Stimulated activated CD4-positive, alpha-beta T cell treated with anti-CD3 and anti-CD28 coated beads, Interleukin-1b, Interleukin-23, amount 100 ng/mL, for 1 hour (primary cell): Measurements from ENCODE around the gene ANKRD53.

Source experiments
- DNase-seq, 2 donors: peaks; one replicate each; pipeline ENCODE4 v3.0.0-alpha.2; 2020; ENCODE audit warnings: low read depth in 2 of 2

The ANKRD53 gene

DNA sequence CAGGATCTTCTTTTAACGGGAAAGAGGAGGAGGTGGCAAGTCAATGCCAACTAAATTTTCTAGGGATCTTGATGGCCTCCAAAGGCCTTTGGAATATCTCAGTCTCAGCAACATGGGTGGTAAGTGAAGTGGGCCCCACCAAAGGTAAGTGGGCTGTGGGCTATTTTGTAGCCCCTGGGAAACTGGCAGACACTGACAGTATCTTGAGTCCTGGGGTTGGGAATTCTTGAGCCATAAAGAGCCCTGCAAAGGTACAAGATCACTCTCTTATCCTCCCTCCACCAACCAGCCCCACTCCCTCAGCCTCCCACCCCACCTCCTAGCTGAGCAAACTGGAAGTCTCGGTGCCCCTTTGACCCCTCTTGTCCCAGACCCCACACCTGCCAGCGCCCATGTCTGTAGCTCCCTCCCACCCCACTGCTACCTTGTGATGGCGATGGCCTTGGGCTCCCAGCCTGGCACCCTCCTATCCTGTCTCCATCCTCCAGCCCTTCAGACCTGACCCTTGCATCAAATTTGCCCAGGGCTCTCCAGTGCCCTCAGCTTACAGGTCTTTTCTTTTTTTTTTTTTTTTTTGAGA is 34.2 kb upstream of the ANKRD53 start:
- DNase-seq: no peak

DNA sequence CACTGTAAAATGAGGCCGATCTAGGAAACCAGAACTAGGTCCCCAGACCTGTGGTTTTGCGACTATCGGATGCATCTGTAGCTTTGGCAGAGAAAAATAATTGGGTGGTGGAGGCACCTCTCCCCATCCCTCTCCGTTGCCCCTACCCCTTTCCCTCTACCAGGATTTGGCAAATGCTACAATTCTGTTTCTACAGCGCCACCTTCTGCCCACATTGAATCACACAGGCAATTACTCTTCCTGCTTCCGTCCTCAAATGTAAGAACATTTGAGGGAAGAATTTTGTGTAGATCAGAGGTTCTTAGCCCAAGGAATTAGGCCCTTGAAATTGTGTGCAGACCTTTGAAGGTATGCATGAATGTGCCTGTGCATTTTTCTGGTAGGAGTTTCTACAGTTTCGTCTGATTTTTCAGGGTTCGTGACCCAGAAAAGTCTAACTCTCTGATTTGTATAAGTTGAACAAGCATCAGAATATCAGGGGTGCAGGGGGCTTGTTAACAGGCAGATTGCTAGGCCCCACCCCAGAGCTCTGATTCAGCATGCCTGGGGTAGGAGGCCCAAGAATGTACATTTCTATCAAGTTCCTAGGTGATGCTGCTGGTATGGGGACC is 31.5 kb upstream of the ANKRD53 start:
- DNase-seq: peak; percentile 12 to 27

DNA sequence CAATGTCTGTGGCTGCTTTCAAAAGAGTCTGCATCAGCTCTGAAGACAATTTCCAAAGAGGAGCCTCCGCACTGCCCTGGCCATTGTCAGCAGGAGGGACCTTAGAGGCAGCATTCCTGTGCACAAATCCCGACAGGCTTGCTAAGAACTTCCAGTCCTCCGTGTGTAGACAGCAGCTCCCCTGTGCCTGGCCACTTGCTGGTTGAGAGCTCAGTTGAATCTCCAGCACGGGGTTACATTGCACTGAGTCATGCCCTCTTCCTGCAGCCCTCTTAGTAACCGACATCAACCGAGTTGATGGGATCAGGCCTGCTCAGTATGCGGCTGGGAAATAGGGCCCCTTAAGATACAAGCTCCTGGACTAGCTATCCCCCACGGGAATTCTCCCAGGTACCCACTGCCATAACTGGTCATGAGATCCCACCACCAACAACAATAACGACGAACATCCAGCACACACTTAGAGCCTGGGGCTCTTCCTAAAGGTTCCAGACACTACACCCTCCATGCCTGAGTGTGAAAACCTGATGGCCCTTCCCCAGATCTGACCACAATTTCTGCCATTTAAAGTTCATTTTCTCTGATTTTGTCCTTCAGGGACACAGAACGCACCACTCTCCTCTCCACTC is 30.8 kb upstream of the ANKRD53 start:
- DNase-seq: no peak

DNA sequence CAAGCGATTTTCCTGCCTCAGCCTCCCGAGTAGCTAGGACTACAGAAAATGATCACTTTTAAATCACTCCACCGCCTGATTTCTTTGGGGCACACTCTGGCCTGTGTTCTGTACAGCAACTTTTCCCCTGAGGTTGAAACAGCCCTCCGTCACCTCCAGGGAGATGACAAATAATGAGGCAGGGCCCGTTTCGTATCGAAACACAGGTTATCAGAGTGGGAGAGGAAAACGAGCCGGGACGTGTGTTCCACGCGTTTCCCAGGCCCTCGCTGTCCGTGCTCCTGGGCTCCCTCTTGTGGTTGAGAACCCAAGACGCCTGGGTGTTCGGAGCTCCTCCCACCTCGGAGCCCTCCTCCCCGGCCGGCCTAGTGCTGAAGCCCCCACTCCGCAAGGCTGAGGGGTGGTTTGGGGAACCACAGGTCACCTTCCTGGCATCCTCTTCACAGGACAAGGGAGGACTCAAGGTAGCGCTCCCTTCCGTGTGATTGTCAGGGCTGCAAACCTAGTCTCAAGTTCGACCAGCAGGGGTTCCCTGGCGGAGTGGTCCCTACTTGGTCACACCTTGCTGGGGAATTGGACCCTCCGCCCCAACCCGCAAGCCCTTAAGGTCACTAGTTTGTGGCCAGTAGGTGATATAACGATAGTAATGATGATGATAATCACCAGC is 30.0 kb upstream of the ANKRD53 start:
- DNase-seq: peak; percentile 41 to 65

DNA sequence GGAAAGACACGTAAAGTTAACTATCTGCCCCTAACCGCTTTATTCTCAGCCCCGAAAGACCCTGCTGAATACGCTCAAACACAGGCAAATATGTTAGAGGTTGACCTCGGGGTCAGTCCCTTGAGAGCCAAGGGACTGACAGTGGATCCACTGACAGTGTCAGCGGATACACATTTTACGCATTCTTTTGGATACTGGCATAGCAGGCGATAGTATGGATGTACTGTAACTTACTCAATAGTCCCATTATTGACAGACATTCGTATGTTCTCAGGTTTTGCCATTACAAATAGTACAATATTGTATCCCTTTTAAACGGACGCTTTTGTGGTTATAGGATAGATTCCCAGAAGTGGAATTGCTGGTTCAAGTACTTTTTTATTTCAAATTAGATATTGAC is 29.3 kb upstream of the ANKRD53 start:
- no peak for DNase-seq

DNA sequence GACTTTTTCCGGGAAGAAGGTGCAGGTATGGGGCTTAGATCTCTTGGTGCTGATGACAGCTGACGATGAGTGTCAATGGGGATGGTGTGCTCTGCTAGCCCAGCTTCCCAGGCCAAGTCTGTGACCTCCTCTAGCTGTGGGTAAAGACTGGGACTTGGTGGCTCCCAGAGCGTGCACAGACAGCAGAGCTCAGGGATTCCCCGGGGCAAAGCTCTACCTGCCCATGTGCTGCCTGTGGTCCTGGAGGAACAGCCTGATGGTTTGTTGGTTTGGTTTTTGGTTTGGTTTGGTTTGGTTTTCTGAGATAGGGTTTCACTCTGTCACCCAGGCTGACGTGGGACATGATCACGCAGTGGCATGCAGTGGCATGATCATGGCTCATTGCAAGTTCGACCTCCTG is 23.5 kb upstream of the ANKRD53 start:
- no peak for DNase-seq

DNA sequence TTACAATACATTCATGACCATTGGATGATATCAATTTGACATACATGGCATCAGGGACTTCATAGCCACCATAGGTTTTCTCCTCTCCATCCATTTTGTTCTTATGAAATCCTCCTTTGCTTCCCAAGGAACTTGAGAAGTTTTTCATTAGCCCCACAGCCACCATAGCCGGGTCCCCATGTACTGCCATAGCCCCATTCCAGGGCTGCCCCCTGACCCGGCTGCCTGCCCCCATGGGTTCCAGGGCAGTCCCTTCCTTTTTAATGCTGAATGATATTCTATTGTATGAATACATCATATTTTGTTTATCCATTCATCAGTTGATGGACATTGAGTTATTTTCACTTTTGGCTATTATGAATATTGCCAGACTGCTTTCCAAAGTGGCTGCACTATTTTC is 22.3 kb upstream of the ANKRD53 start:
- DNase-seq: no peak

DNA sequence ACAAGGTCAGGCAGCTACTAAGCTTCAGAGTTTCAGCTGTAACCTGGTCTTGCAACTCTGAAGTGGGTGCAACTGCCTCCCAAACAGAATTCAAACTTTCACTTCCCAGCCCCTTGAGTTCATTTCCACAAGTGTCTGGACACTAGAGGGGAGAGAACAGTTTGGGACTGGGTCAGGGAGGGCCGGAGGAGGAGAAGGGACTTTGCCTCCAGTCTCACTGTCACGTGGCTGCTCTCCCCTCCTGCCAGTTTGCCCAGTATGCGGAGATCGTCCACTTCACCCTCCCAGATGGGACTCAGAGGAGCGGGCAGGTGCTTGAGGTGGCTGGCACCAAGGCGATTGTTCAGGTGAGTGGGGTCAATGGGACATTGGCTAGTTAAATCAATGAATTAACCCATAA is 20.6 kb upstream of the ANKRD53 start:
- no peak for DNase-seq

DNA sequence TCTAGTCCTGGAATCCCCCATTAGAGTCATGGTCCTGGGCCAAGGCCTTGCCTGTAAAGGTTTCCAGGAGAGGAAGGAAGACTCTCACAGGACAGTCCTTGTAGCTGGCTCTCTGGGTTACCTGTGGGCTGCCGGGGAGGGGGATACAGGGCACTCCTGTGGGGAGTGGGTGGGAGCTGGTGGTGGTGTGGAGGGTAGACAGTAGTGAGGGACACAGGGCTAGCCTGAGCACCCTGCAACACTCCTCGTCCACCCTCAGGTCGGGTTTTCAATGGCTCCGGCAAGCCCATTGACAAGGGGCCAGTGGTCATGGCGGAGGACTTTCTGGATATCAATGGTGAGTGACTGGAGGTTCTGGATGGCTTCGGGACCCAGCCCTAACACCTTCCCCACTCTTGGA is 19.7 kb upstream of the ANKRD53 start:
- no peak for DNase-seq

DNA sequence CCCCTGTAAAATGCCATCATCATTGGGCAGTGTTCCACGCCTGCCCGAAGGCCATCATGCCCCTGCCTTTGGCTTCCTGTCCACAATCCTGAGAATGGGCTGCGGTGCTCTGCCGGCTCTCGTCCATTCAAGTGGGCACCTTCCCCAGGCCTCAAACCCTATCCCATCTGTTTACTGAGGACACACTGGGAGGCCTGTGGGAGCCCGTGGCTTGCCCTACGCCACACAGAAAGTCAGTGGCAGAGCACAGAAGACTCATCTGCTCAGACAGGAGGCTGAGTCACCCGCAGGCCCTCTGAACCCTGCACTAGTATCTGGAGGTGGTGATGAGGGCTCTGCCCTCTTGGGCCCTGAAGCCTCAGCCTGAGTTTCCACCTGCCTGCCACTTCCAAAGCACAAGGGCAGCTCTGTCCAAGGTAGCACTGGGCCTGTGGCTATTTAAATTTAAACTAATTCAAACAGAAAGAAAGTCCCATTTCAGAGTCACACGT is 19.1 kb upstream of the ANKRD53 start:
- DNase-seq: no peak

DNA sequence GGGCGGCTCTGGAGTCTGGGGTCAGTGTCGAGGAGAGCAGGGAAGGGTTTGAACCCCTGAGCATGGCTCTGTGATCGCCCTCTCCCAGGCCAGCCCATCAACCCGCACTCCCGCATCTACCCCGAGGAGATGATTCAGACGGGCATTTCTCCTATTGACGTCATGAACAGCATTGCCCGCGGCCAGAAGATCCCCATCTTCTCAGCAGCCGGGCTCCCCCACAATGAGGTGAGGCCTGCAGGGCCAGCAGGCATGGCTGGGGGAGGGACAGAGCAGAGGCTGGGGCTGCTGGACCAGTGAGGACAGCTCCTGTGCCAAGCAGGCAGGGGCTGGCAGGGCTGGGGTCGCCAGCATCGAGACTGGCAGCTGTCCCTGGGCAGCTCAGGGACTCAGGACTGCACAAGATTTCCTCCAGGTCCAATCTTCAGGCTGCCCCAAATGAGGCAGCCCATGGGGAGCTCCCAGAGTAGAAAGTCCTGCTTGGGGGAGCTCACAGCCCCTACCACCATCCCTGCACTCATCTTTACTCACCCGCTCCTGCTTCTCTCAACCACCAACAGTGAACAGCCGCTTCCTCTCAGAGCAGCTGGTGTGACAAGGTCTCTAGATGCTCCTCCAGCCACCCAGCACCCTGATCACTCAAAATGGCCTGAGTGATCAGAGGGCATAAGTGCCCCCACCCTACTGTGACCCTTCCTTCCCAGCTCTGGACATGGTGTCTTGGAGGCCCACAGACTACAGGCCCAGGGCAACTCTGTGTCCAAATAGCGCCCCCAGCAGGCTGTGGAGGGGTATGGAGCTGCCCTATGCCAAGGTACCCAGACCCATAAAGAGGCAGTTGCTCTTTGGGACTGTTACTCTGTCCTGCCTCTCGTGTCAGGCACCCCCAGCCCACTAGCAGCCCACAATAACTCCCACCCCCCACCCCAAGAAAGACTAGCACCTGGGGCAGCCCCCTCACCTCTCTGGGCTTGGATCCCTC is 18.3 kb upstream of the ANKRD53 start:
- DNase-seq: no peak

DNA sequence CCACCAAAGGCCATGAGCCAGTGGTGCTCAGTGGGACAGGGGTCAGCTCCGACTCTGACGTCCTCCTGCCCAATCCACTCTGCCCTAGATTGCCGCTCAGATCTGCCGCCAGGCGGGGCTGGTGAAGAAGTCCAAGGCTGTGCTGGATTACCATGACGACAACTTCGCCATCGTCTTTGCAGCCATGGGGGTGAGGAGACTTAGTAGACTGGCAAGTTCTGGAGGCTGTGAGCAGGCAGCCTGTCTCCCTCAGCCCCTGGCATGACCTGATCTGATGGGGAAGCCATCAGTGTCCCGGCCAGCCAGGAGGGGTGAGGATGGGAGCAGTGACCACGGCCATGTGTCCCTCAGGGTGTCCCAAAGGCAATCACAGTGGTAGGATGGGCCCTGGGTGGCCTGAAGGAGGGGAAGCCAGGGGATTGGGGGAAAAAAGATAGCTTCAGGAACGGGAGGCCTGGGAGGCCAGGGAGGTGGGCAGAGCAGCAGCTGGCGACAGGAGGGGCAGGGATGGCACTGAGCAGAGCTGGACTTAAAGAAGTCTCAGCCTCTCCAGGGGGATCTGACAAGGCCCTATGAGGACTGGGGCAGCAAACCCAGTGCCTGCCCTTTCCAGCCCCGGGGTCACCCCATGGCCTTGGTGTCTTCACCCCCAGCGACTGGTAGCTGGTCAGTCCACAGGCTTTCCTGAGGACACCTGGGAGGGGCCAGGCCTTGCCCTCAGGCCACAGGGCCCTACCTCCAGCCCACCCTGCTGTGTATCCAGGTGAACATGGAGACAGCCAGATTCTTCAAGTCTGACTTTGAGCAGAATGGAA is 17.4 kb upstream of the ANKRD53 start:
- no peak for DNase-seq

DNA sequence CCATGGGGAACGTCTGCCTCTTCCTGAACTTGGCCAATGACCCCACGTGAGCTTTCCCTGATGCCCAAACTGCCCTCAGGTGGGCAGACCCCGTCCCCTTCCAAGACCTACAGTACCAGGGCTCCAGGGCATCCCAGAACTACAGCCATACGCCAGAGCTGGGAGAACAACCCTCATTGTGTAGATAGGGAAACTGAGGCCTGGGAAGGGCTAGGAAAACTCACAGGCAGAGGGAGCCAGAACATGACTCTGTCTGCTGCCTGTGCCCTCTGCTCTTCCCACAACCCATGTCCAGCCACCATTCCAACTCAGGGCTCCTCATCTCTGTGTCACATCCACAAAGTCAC is 16.8 kb upstream of the ANKRD53 start:
- no peak for DNase-seq

DNA sequence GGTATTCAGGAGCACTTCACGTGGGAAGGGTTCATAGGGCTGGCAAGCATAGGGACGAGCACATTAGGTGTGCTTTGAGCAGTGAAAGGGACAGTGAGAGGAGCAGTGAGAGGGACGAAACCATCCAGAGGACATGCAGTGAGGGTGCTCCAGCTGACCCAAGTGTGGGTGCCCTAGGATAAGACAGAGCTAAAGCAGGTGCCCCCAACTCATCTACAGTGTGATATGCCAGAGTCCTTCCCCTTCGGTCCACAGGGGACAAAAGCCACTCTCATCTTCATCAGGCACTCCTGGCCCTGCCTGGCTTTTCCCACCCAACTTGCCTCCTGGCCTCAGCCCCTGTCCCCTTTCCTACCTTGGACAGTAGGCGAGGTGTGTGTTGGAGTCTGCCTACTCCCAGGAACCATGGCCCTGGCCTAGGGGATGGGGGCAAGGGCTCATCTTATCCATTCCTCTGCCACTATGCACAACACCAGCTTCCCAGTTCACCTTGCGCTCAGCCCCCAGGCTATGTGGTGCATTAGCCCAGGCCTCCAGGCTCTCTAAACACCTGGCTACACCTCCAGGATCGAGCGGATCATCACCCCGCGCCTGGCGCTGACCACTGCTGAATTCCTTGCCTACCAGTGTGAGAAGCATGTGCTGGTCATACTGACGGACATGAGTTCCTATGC is 16.1 kb upstream of the ANKRD53 start:
- DNase-seq: no peak

DNA sequence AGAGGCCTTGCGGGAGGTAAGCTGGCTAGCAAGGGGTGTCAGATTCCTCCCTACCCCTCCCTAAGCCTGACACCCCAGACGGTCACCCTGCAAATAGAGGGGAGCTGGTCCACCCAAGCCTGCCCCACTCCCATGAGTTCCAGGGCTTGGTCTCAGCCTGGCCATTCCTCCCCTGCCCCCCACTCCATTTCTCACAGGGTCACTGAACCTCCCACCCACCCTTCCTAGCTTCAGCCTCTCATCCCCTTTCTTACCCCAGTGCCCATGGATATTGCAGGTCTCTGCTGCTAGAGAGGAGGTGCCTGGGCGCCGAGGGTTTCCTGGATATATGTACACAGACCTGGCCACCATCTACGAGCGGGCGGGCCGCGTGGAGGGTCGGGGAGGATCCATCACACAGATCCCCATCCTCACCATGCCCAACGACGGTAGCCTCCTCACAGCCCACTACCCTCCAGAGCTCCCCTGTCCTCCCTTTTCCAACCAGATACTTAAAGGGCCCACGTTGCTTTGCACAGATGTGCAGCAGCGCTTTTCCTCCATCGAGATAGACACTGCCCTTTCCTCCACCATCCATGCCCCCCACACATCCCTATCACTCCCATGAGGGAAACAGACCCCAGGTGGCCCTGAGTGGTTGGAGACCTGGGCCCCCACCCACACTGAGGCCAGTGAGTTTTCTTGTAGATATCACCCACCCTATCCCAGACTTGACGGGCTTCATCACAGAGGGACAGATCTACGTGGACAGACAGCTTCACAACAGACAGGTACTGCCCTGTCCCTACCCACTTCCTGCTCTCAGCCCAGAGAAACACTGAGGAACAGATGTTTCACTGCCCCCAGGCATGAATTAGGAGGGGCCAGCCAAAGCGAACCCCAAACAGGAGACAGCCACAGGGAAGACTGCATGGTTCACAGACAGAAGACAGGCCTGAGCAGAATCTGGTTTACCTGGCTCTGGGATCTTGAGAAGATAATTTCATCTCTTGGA is 15.2 kb upstream of the ANKRD53 start:
- no peak for DNase-seq

DNA sequence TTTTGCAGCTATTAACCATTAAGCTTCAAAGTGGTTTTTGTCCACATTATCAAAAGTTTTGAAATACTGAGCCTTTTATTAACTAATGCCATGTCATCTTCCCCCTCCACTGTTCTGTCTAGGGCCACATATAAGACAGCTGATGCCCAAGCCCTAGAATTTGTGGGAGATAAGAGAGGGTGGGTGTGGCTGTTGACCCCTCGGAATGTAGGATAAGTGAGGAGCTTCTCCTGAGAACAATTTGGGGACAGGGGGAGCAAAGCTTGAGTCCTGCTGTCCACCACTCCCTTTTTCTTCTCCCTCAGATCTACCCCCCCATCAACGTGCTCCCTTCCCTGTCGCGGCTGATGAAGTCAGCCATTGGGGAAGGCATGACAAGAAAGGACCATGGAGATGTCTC is 14.3 kb upstream of the ANKRD53 start:
- DNase-seq: no peak

DNA sequence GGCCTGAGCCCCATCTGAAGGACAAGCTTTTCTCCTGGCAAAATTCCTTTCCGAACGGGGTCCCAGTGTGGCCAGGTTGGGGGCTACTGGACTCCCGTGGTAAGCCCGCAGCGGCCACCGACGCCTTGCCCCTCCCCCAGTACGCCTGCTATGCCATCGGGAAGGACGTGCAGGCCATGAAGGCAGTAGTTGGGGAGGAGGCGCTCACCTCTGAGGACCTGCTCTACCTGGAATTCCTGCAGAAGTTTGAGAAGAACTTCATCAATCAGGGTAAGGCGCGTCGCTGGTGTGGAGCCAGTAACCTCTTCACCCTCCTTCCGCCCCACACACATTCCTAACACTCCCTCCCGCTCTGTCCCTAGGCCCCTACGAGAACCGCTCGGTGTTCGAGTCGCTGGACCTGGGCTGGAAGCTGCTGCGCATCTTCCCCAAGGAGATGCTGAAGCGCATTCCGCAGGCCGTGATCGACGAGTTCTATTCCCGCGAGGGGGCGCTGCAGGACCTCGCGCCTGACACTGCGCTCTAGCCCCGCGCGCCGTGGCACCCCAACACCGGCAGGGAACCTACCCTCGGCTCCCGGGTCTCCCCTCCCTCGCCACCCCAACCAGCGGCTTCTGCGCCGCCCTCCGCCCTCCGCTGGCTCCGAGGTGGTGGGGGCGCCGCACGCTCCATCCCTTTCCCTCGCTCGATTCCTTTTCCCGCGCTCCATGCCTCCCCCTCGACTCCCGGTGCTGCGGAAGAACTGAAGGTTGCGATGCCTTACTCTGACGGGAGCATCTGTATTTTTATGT is 13.6 kb upstream of the ANKRD53 start:
- DNase-seq: peak; percentile 58 to 75

DNA sequence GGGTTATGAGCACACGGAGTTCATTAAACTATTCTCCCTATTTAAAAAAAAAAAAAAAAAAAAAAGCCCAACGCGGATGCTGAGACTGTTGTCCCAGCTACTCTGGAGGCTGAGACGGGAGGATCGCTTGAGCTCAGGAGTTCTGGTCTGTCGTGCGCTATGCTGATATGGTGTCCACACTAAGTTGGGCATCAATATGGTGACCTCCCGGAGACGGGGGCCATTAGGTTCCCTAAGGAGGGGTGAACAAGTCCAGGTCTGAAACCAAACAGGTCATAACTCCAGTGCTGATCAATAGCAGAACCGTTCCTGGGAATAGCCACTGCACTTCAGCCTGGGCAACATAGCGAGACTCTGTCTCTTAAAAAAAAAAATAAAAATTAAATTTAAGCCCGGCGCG is 12.9 kb upstream of the ANKRD53 start:
- DNase-seq: no peak
